Prostate gland (tissue), 2 donors: ENCODE results near the gene DOK1.

Source experiments
- CTCF ChIP-seq, 4 experiments: fragments of 200-600 bp in 2 of 4; fragments of 450-650 bp in 2 of 4; sonication (generic) in 2 of 4; IDR thresholded peaks; 1 replicate in 3 of 4; 2 replicates in 1 of 4; pipeline ENCODE4 v1.5.1; 2016 to 2019; ENCODE audit warnings: antibody characterized with exemption in 4 of 4, mild to moderate bottlenecking in 2 of 4, moderate library complexity in 2 of 4
- POLR2AphosphoS5 ChIP-seq: sonication (generic); formaldehyde crosslinking; IDR thresholded peaks from one replicate; pipeline ENCODE4 v1.6.1; 2017; ENCODE audit warnings: antibody characterized with exemption

- TF ChIP-seq CTCF (IDR thresholded peaks at IDR 0.05) = no peak
- no peak for TF ChIP-seq POLR2AphosphoS5
These were observed 39.1 kb upstream of the DOK1 start for GRCh38 chr2:74515271-74515980.
